Uterus (tissue), 2 donors: ENCODE measurements around the gene SPRR2A.

Experiments used
- POLR2A ChIP-seq, 2 donors: fragments of 450-650 bp; IDR thresholded peaks; one replicate each; pipeline ENCODE4 v1.6.1; 2016; ENCODE audit warnings: antibody characterized with exemption in 2 of 2, mild to moderate bottlenecking in 1 of 2, moderate library complexity in 1 of 2
- TF ChIP-seq, protein P1 (sequence below), 4 experiments: fragments of 200-600 bp in 2 of 4; fragments of 450-650 bp in 2 of 4; sonication (generic) in 2 of 4; IDR thresholded peaks; one replicate each; pipeline ENCODE4 v1.5.1; 2016 to 2019; ENCODE audit warnings: antibody characterized with exemption in 4 of 4, mild to moderate bottlenecking in 2 of 4, moderate library complexity in 1 of 4

DNA sequence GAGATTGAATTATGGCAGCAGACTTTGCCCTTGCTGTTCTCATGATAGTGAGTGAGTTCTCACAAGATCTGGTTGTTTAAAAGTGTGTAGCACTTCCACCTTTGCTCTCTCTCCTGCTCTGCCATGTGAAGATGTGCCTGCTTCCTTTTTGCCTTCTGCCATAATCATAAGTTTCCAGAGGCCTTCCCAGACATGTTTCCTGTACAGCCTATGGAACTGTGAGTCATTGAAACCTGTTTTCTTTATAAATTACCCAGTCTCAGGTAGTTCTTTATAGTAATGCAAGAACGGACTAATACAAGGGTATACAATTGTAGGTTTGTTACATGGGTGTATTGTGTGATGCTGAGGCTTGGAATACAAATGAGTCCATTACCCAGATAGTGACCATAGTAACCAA lies 22.1 kb downstream of the SPRR2A start:
- no peak for TF ChIP-seq POLR2A (IDR thresholded peaks at IDR 0.05)
- TF ChIP-seq, protein P1, sequence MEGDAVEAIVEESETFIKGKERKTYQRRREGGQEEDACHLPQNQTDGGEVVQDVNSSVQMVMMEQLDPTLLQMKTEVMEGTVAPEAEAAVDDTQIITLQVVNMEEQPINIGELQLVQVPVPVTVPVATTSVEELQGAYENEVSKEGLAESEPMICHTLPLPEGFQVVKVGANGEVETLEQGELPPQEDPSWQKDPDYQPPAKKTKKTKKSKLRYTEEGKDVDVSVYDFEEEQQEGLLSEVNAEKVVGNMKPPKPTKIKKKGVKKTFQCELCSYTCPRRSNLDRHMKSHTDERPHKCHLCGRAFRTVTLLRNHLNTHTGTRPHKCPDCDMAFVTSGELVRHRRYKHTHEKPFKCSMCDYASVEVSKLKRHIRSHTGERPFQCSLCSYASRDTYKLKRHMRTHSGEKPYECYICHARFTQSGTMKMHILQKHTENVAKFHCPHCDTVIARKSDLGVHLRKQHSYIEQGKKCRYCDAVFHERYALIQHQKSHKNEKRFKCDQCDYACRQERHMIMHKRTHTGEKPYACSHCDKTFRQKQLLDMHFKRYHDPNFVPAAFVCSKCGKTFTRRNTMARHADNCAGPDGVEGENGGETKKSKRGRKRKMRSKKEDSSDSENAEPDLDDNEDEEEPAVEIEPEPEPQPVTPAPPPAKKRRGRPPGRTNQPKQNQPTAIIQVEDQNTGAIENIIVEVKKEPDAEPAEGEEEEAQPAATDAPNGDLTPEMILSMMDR (IDR thresholded peaks at IDR 0.05) = no peak
